IMR-90 (cell line): ENCODE results near the gene PCA3.

ENCODE experiments used
- CEBPB ChIP-seq: IDR thresholded peaks from 2 replicates; pipeline ENCODE4 v1.6.1; 2012; ENCODE audit warnings: low read depth, low read length, improper control_type of control experiment
- MAZ ChIP-seq: IDR thresholded peaks from 2 replicates; pipeline ENCODE4 v1.6.1; 2012; ENCODE audit warnings: low read depth, mild to moderate bottlenecking, low read length, improper control_type of control experiment, moderate library complexity, borderline replicate concordance
- NFE2L2 ChIP-seq: fragments of 150-350 bp; IDR thresholded peaks from 2 replicates; pipeline ENCODE4 v1.6.1; 2016; ENCODE audit warnings: low read depth, mild to moderate bottlenecking, low read length
- POLR2A ChIP-seq: IDR thresholded peaks from 2 replicates; pipeline ENCODE4 v1.6.1; 2012; ENCODE audit warnings: mild to moderate bottlenecking, low read depth, low read length
- RAD21 ChIP-seq: IDR thresholded peaks from 2 replicates; pipeline ENCODE4 v1.6.1; 2012; ENCODE audit warnings: low read length, improper control_type of control experiment
- RCOR1 ChIP-seq: IDR thresholded peaks from 2 replicates; pipeline ENCODE4 v1.6.1; 2012; ENCODE audit warnings: mild to moderate bottlenecking, low read length, improper control_type of control experiment; ENCODE audit not compliant: insufficient replicate concordance
- TF ChIP-seq, protein P1 (sequence below): conservative IDR thresholded peaks from 2 replicates; pipeline ENCODE4 v1.5.1; 2012; ENCODE audit warnings: mild to moderate bottlenecking, low read depth, low read length, improper control_type of control experiment

DNA sequence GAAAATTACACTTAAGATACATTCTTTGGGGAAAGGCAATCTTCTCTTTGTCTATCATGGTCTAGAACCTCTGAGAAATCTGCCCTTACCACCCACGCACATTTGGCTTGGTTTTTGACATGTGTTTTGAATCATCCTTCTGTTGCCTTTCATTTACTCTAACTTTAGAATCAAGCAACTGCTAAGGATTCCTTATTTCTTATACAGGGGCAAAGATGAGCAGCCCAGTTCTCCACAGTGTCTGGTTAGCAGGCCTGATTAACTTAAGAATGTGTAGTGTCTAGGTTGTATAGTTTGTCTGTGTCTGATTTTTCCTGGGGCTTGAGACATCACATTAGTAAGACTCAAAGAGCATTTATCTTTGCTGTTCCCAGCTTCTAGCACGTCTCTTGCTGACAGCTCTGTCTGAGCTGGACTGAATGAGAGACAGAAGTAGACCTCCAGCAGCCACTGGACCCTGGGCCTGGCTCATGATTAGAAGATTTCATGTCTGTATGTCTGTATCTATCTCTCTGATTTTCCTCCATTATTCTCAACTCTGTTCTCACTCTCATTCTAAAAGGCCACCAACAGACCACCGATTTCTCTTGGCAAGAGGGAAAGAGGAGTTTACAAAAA is 31.8 kb upstream of the PCA3 start:
- TF ChIP-seq, protein P1, sequence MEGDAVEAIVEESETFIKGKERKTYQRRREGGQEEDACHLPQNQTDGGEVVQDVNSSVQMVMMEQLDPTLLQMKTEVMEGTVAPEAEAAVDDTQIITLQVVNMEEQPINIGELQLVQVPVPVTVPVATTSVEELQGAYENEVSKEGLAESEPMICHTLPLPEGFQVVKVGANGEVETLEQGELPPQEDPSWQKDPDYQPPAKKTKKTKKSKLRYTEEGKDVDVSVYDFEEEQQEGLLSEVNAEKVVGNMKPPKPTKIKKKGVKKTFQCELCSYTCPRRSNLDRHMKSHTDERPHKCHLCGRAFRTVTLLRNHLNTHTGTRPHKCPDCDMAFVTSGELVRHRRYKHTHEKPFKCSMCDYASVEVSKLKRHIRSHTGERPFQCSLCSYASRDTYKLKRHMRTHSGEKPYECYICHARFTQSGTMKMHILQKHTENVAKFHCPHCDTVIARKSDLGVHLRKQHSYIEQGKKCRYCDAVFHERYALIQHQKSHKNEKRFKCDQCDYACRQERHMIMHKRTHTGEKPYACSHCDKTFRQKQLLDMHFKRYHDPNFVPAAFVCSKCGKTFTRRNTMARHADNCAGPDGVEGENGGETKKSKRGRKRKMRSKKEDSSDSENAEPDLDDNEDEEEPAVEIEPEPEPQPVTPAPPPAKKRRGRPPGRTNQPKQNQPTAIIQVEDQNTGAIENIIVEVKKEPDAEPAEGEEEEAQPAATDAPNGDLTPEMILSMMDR: no peak
- TF ChIP-seq NFE2L2: no peak
- no peak for TF ChIP-seq POLR2A
- no peak for TF ChIP-seq RAD21
- no peak for TF ChIP-seq RCOR1
- no peak for TF ChIP-seq MAZ
- TF ChIP-seq CEBPB: no peak
